HG02973 (cell line): ENCODE data around the gene INTS12.

ENCODE experiments used
- ATAC-seq: cut with Tn5 transposase; IDR thresholded peaks from one replicate; pipeline ENCODE4 v1.9.1; 2021; ENCODE audit warnings: moderate library complexity; ENCODE audit not compliant: unreplicated experiment

Gene INTS12

DNA sequence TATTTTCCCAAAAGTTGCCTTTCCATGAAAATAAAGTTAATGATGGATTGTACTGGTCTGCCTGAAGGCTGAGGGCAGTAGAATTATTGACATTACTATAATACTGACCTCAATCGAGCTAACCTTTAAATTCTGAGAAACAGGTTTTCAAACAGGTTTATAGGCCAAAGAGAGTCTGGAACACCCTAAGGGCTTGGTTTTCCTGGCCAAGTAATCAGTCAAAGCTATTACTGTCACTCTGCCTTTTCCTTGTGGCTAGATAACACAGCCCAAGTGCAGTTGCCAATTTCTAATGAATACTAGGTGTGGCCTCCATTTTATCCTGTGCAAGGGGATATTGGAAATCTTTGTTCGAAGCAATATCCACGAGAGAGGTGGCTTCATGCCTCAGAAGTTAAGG is 75.2 kb downstream of the INTS12 start:
- ATAC-seq, result no peak
